Stimulated activated naive B cell treated with anti-CD40 and anti-IgM and Interleukin-4, amounts not matched to agents 10 μg/mL and 1 μg/mL and 100 μg/mL, for 72 hours (primary cell): ENCODE results near the gene MIER3.
A peak's percentile ranks its signal among the peaks of the same experiment; 100 is the strongest.

Experiments
- ATAC-seq, 2 donors: fragments of 150-1000 bp; cut with Tn5 transposase; replicated peaks; 2 replicates each; pipeline ENCODE4 v1.10.0; 2021; ENCODE audit warnings: moderate library complexity in 1 of 2
- DNase-seq: peaks from one replicate; pipeline ENCODE4 v3.0.0; 2021
- H3K27ac Mint-ChIP-seq: one replicate; pipeline ENCODE4 v1.8.0; 2022; ENCODE audit warnings: mild to moderate bottlenecking, mixed read lengths
- H3K27me3 Mint-ChIP-seq, 2 donors: one replicate each; pipeline ENCODE4 v1.8.0; 2022; ENCODE audit warnings: mixed read lengths in 2 of 2
- H3K36me3 Mint-ChIP-seq, 2 donors: one replicate each; pipeline ENCODE4 v1.8.0; 2022; ENCODE audit warnings: mixed read lengths in 2 of 2, mild to moderate bottlenecking in 1 of 2
- H3K4me1 Mint-ChIP-seq, 2 donors: one replicate each; pipeline ENCODE4 v1.8.0; 2022; ENCODE audit warnings: mixed read lengths in 2 of 2, mild to moderate bottlenecking in 1 of 2
- H3K4me3 Mint-ChIP-seq, 2 donors: one replicate each; pipeline ENCODE4 v1.8.0; 2022; ENCODE audit warnings: mild to moderate bottlenecking in 2 of 2, mixed read lengths in 2 of 2, moderate library complexity in 1 of 2
- H3K9me3 Mint-ChIP-seq, 2 donors: one replicate each; pipeline ENCODE4 v1.8.0; 2022; ENCODE audit warnings: mixed read lengths in 2 of 2, mild to moderate bottlenecking in 1 of 2

The MIER3 gene

DNA sequence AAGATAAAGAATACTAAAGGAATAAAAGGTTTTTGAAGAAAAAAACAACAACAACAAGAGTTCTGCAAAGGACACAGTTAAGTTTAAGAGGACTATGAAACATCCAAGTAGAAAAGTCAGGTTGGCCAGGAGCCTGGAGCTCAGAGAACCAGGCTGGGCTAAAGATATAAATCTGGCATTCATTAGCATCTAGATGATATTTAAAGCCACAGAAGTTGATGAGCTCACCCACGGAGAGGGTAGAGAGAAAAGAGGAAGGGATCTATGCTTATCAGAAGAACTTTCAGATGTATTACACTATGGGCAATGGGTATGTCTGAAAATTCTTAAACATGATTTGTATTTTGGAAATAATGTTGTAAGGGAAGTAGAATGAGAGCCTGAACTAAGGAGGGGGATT lies 9.9 kb downstream of the MIER3 start:
- DNase-seq = no peak

DNA sequence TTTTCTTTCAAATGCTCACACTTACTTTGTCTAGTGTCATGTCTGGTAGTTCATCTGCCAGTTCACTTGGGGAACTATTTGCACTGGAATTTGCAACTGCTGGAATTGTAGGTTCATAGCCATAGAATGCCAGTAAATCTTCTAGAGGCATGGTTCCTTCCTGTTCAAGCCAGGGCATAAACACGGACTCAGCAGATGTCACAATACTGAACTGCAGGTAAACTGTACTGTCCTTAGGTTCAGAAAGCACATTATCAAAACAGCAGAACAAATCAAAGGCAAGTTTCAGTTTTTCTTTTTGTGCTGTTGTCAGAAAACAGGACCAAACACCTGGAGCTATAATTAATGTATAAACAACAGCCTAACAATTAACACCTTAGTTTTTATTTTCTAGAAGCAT lies 13.1 kb downstream of the MIER3 start:
- no peak overlapping the region for H3K4me3 Mint-ChIP-seq
- H3K27ac Mint-ChIP-seq = no peak overlapping the region
- no peaks in the 10 kb centered on the region for H3K27me3 Mint-ChIP-seq
- ATAC-seq (no peak), DNase-seq (no peak)
- peaks cover 9 to 15% of the 10 kb centered on the region in 2 donors for H3K4me1 Mint-ChIP-seq
- no peaks in the 10 kb centered on the region for H3K9me3 Mint-ChIP-seq
- peaks cover 30 to 44% of the 10 kb centered on the region in 2 donors for H3K36me3 Mint-ChIP-seq

More for the DNA sequence above, 9.9 kb downstream of the MIER3 start:
- ATAC-seq = peak; percentile 62 to 68
- Mint-ChIP-seq H3K27ac (no peak overlapping the region), H3K36me3 (peaks cover 31 to 41% of the 10 kb centered on the region in 2 donors), H3K9me3 (no peaks in the 10 kb centered on the region), H3K4me3 (no peak overlapping the region), H3K27me3 (no peaks in the 10 kb centered on the region), H3K4me1 (peaks cover 9 to 15% of the 10 kb centered on the region in 2 donors)

DNA sequence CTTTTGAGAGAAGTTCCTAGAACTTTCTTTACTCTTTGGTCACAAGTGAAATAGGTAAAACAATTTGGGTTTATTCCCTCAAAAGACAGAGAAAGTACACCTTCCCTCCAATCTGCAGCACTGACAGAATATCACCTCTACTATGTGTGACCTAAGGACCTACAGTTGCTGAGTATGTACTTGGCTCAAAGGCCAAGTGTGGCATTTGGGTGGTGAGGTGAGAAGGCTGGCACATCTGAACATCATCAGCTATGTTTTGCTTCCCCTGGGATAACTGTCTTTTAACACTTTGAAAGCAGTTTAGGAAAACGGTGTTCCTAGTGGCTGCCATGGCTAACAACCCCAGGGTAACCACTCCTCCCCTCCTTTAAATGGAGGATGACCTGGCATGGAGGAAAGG lies 17.6 kb downstream of the MIER3 start:
- no peaks in the 10 kb centered on the region for H3K27me3 Mint-ChIP-seq
- peaks cover 10 to 21% of the 10 kb centered on the region in 2 donors for H3K36me3 Mint-ChIP-seq
- no peak overlapping the region for H3K4me3 Mint-ChIP-seq
- H3K27ac Mint-ChIP-seq = no peak overlapping the region
- H3K4me1 Mint-ChIP-seq = no peaks in the 10 kb centered on the region
- DNase-seq (no peak), ATAC-seq (no peak)
- H3K9me3 Mint-ChIP-seq = no peaks in the 10 kb centered on the region

DNA sequence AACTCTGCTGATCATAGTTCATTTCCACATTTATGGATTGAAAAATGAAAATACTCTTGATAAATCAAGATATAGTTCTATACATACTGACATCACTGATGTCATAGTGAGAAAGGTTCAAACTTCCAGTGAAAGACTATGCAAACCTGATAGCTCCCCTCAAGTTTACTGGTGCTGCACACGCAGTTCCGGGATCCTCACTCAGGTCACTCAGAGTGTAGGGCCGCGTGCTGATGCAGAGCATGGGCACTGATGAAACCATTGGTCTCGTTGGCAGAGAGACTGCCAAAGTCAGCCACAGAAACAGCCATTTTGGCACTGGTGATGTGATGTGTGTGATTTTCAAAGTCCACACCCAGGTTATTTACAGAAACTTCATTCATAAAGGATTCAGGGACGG lies 29.0 kb downstream of the MIER3 start:
- ATAC-seq (no peak), DNase-seq (no peak)
- Mint-ChIP-seq H3K4me1 (no peaks in the 10 kb centered on the region), H3K27ac (no peak overlapping the region), H3K4me3 (no peak overlapping the region), H3K36me3 (peaks cover 31 to 49% of the 10 kb centered on the region in 2 donors), H3K27me3 (no peaks in the 10 kb centered on the region), H3K9me3 (no peaks in the 10 kb centered on the region)

DNA sequence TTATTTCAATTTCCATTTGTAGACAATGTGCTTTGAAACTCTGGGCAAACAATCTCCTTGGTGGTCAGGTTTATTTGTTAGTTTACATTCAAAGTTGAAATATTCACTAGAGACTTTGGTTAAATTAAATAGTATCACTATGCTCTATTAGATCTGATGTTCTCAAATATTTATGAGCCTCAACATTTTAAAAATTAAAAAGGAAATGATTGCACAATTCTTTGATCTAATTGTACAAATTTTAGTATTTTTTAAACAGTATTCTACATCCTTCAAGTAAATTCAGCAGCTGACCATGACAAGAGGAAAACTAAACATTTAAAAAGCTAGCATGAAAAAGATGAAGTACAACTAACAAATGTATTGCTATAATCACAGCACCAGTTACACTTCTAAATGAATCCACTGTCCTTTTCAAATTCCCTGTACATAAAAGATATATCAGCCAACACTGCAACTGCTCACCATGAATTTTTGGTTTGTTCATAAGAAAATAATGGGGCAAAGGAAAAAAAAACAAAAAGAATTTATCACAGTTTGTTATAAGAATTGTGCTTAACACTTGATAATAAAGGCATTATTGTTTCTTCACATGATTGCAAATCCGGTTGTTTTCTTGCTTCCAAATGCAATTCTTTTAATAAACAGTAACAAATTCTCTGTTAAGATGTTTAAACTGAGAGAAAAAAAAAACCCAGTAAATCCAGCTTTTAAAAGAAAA lies 31.8 kb downstream of the MIER3 start:
- no peaks in the 10 kb centered on the region for H3K4me1 Mint-ChIP-seq
- ATAC-seq (no peak), DNase-seq (no peak)
- no peaks in the 10 kb centered on the region for H3K9me3 Mint-ChIP-seq
- no peak overlapping the region for H3K27ac Mint-ChIP-seq
- no peaks in the 10 kb centered on the region for H3K27me3 Mint-ChIP-seq
- no peak overlapping the region for H3K4me3 Mint-ChIP-seq
- peaks cover 16 to 32% of the 10 kb centered on the region in 2 donors for H3K36me3 Mint-ChIP-seq

DNA sequence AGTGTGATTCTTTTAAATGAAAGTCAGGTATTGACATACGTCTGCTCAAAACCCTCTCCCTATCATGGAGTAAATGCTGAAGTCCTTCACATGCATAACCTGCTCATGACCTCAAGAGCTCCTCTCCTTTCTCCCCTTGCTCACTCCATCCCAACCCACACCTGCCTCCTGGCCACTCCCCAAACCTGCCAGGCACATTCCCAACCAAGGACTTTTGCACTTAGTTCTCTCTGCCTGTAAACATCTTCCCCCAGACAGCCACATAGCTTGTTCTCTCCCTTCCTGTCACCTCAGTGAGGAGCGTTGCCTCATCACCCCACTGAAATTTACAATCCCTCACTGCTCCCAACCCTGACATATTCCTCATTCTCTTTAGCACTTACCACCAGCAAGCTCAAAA lies 33.9 kb downstream of the MIER3 start:
- Mint-ChIP-seq H3K4me1 (no peaks in the 10 kb centered on the region), H3K27ac (no peak overlapping the region), H3K9me3 (no peaks in the 10 kb centered on the region), H3K36me3 (peaks cover 12 to 24% of the 10 kb centered on the region in 2 donors), H3K27me3 (no peaks in the 10 kb centered on the region), H3K4me3 (no peak overlapping the region)
- no peak for DNase-seq
- no peak for ATAC-seq

DNA sequence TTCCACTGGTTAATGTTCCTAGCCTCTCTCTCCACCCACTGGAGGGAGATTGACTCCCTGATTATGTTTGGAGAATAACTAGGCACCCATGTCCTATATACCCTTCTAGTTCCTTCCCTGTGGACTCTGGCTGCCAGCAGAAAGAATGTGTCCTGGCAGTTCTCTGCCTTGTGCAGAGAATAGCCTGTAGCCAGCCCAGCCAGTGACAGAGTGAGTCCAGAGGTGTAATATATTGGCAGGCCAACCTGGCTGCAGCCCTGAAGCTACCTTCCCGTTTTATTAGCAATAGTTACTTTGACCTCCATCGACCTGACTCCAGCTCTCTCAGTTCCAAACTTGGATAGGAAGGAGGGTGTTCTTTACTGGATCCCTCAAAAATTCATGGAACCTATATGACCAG lies 34.4 kb downstream of the MIER3 start:
- ATAC-seq (no peak), DNase-seq (no peak)
- Mint-ChIP-seq H3K9me3 (no peaks in the 10 kb centered on the region), H3K4me3 (no peak overlapping the region), H3K36me3 (peaks cover 12 to 24% of the 10 kb centered on the region in 2 donors), H3K27me3 (no peaks in the 10 kb centered on the region), H3K27ac (no peak overlapping the region), H3K4me1 (no peaks in the 10 kb centered on the region)

DNA sequence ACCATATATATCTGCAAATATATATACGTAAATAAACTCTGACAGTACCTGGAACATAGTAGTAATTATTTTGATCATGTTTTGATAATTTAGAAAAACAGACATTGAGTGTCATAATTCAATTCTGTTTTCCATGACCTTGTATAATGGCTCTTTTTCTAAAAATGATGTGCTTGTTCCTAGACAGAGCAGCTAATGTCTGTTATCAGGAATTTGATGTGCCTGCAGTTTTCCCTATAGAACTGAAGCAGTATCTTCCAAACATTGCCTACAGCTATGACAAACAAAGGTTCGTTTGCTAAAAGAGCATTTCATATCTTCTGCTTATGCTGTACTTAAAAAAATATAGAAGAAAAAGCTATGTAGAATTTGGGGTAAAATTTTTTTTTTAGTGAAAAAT lies 37.2 kb downstream of the MIER3 start:
- no peak for DNase-seq
- H3K36me3 Mint-ChIP-seq = peaks cover 10 to 16% of the 10 kb centered on the region in 2 donors
- H3K27ac Mint-ChIP-seq = no peak overlapping the region
- H3K4me1 Mint-ChIP-seq = peaks cover 8 to 13% of the 10 kb centered on the region in 2 donors
- no peaks in the 10 kb centered on the region for H3K9me3 Mint-ChIP-seq
- no peak for ATAC-seq
- no peaks in the 10 kb centered on the region for H3K27me3 Mint-ChIP-seq
- H3K4me3 Mint-ChIP-seq = no peak overlapping the region

DNA sequence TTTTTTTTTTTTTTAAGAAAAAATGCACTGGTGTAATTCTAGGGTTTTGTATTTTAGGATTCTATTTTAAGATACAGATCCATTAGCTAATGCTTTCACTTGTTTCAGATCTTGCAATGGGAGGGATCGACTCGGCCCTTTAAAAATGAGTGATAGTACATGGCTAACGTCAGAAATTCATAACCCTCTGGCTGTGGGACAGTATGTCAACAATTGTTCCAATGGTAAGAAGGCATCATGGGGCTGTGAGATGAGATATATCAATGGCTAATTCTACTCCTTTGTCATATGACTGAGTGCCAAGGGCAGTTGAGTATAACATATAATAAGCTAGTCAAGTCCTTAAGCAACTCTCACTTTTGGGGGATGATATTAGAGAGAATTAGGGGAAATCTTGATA lies 38.2 kb downstream of the MIER3 start:
- Mint-ChIP-seq H3K4me1 (peaks cover 12 to 16% of the 10 kb centered on the region in 2 donors), H3K9me3 (no peaks in the 10 kb centered on the region), H3K36me3 (peaks cover 10 to 16% of the 10 kb centered on the region in 2 donors), H3K27me3 (no peaks in the 10 kb centered on the region), H3K27ac (no peak overlapping the region), H3K4me3 (no peak overlapping the region)
- no peak for DNase-seq
- ATAC-seq = no peak

DNA sequence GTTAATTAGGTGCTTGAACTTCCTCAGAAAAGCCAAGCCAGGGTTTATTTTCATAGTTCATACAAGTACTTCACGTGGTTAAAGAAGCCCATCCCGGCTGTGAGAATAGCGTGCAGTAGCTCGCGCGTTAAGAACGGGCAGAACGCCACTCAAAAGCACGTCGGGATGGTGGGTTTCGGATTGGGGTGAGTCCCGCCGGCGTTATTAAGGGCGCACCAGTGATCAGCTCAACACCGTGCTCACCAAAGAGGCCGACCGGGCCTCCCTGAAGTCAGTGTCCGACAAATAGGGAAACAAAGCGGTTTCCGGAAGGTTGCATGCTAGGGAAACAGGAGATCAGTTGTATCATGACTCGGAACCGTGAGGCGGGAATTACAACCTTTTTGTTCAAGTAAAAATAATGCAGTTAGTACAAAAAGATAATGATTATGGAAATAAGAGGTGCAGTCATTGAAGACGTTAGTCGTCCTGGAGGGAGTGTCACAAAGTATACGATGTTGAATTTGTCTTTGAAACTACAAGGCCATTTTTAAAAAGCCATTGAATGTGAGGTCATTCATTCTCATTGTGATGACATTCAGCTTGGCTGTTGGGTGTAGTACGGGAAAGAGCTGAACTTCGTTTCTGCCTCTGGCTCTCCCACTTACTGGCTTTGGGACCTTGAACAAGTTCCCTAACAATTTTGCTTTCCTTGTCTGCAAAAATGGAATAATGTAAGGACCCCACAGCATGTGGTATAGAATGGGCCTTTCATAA lies 41.5 kb downstream of the MIER3 start:
- H3K36me3 Mint-ChIP-seq = peaks cover 2 to 6% of the 10 kb centered on the region in 2 donors
- DNase-seq = no peak
- peak overlapping the region; percentile 90 to 91 for H3K4me3 Mint-ChIP-seq

DNA sequence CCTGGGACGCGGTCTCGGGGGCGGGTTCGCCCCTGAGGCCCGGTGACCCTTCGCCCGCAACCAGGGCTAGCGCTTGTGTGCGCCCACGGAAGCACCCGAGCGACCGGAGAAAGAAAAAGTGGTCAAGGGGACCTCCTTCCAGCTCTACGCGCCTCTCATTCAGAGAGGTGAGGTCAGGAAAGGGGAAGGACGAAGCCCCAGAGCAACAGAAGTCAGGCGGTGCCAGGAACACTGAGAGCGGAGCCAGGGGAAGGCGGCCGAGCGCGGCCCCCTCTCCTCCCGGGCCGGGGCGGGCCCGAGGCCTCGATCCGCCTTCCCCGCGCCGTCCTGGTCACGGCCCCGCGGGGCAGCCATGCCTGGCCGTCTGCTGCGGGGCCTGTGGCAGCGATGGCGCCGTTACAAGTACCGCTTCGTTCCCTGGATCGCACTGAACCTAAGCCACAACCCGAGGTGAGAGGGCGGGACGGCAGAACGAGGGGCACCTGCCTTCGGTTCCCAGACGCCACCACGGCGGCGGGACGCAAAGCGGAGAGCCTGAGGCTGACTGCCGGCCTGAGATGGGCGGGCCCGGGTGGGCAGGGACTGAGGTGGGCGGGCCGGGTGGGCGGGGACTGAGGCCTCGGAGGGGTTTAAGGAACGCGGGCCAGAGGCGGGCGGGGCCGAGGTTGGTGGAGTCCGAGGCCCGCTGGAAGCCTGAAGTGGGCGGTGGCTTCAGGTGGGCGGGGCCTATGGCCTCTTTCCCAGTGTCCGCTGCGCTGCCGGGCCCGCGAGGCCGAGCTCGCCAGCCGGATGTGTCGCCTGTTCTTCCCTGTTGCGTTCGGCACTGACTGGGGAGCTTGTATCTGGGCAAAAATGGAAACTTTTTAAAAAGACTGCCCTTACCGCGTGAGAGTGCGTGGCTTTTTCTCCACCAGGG lies 42.4 kb downstream of the MIER3 start, which contains the start of gene SETD9:
Gene SETD9 (plus strand): TSS at position 303 of the 916 bp plus-strand sequence. CDS start 50 bp downstream, at position 353.
- peak; percentile 78 to 82 for ATAC-seq
- Mint-ChIP-seq H3K4me3 (peak within 1 kb of the TSS; percentile 90 to 91), H3K27me3 (no peaks in the 10 kb centered on the region)

More for the DNA sequence above, 41.5 kb downstream of the MIER3 start:
- Mint-ChIP-seq H3K27me3 (no peaks in the 10 kb centered on the region), H3K9me3 (peaks cover 4 to 5% of the 10 kb centered on the region in 2 donors), H3K4me1 (peaks cover 17 to 24% of the 10 kb centered on the region in 2 donors), H3K27ac (peak overlapping the region; percentile 99)
- ATAC-seq = peak; percentile 41 to 48

DNA sequence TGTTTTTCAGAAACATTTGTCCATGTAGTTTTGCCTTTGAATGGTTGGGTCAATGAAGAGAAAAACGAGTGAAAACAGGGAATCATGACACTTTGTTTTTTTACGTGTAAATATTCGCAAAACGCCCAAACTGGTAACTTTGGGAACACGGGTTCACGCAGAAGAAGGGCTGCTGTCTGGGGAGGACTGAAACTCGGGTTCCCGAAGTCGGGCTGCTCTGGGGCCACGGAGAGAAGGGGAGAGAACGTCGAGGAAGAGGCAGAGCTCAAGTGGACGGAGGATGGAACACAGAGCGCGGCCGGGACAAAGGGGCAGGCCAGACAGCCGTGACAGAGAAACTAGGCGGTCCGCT lies 43.0 kb downstream of the MIER3 start:
- DNase-seq (no peak), ATAC-seq (peak in 1 of 2 donors; percentile 54)
- Mint-ChIP-seq H3K9me3 (peaks cover 4 to 5% of the 10 kb centered on the region in 2 donors), H3K4me3 (peak overlapping the region; percentile 90 to 91), H3K4me1 (peaks cover 17 to 24% of the 10 kb centered on the region in 2 donors), H3K27me3 (no peaks in the 10 kb centered on the region), H3K36me3 (peaks cover 2 to 6% of the 10 kb centered on the region in 2 donors), H3K27ac (peak overlapping the region; percentile 99)

More for the DNA sequence above, 42.4 kb downstream of the MIER3 start, which contains the start of gene SETD9:
- H3K27ac Mint-ChIP-seq = peak within 1 kb of the TSS; percentile 99
- peaks cover 2 to 6% of the 10 kb centered on the region in 2 donors for H3K36me3 Mint-ChIP-seq
- H3K9me3 Mint-ChIP-seq = peaks cover 4 to 5% of the 10 kb centered on the region in 2 donors
- DNase-seq = peak; percentile 94
- peaks cover 17 to 24% of the 10 kb centered on the region in 2 donors for H3K4me1 Mint-ChIP-seq

DNA sequence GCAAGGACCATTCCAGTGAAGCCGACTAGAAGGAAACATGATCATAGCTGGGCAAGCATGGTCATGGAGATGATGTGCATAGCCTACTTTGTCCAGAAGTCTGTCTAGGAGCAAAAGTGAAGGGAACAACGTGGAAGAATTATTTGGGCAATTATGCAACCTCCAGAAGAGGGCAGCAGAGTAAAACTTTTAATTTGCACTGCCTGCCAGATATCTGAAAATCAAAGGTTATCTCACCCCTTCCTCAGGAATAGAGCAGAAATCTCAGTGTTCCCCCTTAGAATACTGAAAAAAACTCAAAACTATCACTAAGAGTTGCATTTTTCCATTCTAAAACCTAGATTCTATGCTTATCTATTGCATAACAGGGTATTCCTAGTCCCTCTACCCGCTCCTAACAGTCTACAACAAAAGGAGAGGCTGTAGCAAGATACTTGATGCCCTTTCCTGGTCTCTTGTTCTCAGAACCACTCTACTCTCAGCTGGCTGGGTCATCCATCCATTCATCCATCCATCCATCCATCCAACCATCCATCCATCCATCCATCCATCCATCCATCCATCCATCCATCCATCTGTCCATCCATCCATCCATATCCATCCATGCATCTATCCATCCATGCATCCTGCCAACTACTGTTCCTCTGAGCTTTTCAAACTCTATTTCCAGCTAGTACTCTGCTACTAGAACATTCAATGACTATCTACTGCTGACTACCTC lies 50.9 kb downstream of the MIER3 start:
- ATAC-seq (peak; percentile 62 to 63), DNase-seq (peak; percentile 7)
- Mint-ChIP-seq H3K4me1 (peaks cover 2 to 5% of the 10 kb centered on the region in 2 donors), H3K27ac (no peak overlapping the region), H3K27me3 (no peaks in the 10 kb centered on the region), H3K4me3 (no peak overlapping the region), H3K36me3 (peaks cover 4 to 12% of the 10 kb centered on the region in 2 donors), H3K9me3 (no peaks in the 10 kb centered on the region)
